Measurements from ENCODE around the gene PFN3.
"Not testable (repeated sequence)": the region's sequence is repeated elsewhere in the genome, so short reads cannot be mapped to it uniquely, and the experiment has no call there.

PFN3 gene

DNA sequence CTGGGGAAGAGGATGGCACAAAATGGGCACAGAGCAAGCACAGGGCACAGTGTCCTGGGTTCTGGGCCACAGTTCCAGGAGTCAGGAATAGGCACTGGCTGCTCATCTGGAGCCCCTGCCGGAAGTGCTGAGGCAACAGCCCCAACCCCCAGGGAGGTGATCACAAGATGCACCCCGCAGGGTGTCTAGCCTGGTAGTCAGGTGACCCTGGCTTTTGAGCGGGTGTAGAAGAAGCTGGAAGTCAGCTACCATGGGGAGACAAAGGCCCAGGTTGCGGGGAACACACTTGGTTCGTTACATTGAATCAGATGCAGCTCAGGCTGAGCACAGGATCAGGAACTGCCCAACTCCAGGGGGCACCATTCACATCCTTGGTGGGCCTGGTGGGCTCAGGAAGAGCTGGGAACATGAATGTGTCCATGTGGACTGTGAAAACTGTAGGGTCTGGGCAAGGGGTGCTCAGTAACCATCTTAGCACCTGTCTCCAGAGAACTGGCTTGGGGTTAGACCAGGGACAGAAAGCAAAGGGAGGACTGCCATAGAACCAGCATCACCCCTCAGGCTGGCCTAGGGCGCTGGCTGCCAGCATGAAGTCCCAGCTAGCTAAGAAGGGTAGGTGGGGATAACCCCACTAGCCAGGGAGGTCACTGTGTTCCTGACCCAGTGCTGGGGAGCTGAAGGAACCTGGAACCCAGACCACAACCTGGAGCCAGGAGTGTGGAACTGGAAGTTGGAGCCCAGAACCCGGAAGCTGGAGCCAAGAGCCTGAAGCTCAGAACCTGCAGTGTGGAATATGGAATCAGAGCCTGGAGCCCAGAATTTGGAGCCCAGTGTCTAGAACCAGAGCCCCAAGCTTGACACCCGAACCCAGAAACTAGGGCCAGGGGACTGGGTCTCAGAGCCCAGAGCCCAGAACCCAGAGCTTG is 22.3 kb downstream of the PFN3 start:
- TF ChIP-seq, protein P1, sequence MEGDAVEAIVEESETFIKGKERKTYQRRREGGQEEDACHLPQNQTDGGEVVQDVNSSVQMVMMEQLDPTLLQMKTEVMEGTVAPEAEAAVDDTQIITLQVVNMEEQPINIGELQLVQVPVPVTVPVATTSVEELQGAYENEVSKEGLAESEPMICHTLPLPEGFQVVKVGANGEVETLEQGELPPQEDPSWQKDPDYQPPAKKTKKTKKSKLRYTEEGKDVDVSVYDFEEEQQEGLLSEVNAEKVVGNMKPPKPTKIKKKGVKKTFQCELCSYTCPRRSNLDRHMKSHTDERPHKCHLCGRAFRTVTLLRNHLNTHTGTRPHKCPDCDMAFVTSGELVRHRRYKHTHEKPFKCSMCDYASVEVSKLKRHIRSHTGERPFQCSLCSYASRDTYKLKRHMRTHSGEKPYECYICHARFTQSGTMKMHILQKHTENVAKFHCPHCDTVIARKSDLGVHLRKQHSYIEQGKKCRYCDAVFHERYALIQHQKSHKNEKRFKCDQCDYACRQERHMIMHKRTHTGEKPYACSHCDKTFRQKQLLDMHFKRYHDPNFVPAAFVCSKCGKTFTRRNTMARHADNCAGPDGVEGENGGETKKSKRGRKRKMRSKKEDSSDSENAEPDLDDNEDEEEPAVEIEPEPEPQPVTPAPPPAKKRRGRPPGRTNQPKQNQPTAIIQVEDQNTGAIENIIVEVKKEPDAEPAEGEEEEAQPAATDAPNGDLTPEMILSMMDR (IDR thresholded peaks at IDR 0.05; ENCODE audit: low read depth, low read length, missing control alignments) = no peak
- no peak for DNase-seq (ENCODE audit: low read depth)
- H3K4me3 ChIP-seq (ENCODE audit: low read depth, low read length) = no peak overlapping the region

DNA sequence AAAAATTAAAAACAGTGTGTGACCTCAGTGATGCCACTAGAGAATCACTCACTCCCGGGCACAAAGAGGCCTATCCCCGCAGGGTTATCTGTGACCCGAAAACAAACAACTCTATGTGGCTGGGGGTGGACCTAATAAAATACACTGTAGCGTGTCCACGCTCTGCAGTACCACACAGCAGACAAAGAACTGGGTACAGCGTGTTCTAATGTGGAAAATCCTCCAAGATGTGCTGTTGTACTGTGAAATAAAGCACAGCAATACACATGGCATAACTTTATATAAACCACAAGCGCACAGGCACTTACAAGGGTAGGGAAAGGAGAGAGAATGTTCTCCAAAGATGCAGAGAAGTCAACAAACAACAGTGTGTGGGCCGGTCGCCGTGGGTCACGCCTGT is 24.4 kb downstream of the PFN3 start:
- H3K4me3 ChIP-seq (ENCODE audit: low read depth, low read length) = no peak overlapping the region
- DNase-seq (ENCODE audit: low read depth) = no peak
- TF ChIP-seq, protein P1 (IDR thresholded peaks at IDR 0.05; ENCODE audit: low read depth, low read length, missing control alignments) = no peak

DNA sequence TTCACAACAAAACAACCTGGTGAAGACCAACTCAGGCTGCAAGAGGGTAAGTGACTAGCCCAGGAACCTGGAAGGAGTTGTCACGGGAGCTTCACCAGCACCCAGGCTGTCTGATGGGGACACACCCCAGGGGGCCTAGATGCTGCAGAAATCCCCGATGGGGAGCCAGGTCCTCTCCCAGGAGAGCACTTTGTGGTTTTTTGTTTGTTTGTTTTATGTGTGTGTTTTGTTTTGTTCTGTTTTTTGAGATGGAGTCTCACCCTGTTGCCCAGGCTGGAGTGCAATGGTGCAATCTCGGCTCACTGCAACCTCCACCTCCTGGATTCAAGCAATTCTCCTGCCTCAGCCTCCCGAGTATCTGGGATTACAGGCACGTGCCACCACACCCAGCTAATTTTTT is 24.9 kb downstream of the PFN3 start:
- DNase-seq (ENCODE audit: low read depth) = not testable (repeated sequence)

DNA sequence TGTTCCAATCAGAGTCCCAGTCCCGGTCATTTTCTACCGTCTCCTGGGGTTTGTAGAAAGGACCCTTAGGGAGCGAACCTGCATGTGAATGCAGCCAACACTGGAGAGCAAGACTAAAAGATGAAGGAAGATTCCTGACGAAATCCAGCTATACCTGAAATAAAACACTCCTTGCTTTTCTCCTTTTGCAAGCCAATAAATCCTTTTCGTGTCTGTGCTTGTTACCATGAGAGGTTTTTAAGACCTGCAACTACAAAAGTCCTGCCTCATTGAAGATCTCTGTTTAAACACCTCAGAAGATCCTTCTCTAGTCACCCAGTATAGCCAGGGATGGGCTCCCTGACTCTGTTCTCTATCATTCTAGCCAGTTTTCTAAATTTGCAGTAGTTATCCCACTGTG is 26.2 kb downstream of the PFN3 start:
- TF ChIP-seq, protein P1 (IDR thresholded peaks at IDR 0.05; ENCODE audit: low read depth, low read length, missing control alignments) = no peak
- DNase-seq (ENCODE audit: low read depth) = no peak
- H3K4me3 ChIP-seq (ENCODE audit: low read depth, low read length) = no peak overlapping the region

More for the DNA sequence above, 24.9 kb downstream of the PFN3 start:
- not testable (repeated sequence) for H3K4me3 ChIP-seq (ENCODE audit: low read depth, low read length)

DNA sequence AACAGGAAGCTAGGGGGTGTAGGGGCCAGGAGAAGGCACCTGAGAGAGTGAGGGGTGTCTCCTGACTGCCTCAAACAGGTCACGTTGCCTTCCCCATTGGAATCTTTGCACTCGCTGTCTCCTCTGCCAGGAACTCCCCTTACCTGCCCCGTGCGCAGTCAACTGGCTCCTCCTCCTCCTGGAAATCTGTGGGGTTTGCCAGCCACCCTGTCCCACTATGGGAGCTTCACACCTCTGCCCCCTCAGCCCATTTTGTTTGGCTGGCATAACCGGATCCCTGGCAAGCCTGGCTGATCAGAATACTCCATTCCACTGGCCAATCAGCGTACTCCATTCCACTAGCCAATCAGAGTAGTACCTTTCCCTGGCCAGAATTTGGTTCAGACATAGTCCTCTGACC is 26.7 kb downstream of the PFN3 start:
- H3K4me3 ChIP-seq (ENCODE audit: low read depth, low read length) = no peak overlapping the region
- TF ChIP-seq, protein P1 (IDR thresholded peaks at IDR 0.05; ENCODE audit: low read depth, low read length, missing control alignments) = no peak
- no peak for DNase-seq (ENCODE audit: low read depth)

DNA sequence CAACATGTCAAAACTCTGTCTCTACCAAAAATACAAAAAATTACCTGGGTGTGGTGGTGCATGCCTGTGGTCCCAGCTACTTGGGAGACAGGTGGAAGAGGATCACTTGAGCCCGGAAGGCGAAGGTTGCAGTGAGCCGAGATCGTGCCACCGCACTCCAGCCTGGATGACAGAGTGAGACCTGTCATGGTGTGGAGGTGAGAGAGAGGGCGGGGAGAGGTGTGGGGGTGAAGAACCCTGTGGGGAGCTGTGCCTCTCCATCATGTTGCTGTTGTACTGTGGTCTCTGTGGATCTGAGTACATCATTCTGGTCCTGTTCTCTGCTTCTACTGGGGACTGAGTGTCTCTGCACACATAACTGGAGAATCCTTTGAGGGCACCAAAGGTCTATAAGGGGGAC is 27.6 kb downstream of the PFN3 start:
- no peak for DNase-seq (ENCODE audit: low read depth)
- H3K4me3 ChIP-seq (ENCODE audit: low read depth, low read length) = no peak overlapping the region
- TF ChIP-seq, protein P1 (IDR thresholded peaks at IDR 0.05; ENCODE audit: low read depth, low read length, missing control alignments) = no peak

DNA sequence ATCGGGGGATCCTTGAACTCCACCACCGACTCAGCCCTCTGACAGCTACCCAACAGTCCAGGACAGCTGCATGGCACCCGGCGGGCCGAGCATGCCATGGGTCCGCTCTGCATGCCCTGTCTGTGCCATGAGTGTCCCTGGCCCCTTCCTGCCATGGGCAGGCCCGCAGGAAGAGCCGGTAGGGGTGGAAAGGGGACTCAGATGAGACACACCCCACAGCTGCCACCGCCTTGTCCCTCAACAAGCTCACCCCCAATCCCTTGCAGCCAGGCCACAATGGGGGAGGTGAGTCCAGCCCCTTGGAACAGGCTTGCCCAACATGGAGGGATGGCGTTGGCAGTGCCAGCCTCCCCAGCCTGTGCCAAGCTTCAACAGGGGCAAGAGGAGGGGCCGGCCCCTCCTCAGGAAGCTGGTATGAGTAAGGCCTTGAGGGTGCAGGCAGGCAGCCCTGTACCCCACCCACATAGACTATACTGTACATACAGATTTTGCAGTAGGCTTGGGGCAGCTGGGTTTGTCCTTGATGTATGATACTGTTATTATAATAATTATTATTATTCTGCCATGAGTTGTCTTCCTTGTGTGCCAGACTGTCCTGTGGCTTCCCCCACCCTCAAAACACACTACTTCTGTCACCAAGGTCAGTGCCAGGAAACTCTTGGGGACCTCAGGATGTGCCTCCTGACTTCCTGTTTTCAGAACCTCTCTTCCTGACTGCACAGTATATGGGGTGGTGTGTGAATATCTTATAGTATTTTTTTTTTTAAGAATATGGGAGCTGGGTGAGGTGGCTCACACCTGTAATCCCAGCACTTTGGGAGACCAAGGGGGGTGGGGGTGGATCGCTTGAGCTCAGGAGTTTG is 28.2 kb downstream of the PFN3 start:
- DNase-seq (ENCODE audit: low read depth) = no peak
- TF ChIP-seq, protein P1 (IDR thresholded peaks at IDR 0.05; ENCODE audit: low read depth, low read length, missing control alignments) = no peak
- H3K4me3 ChIP-seq (ENCODE audit: low read depth, low read length) = no peak overlapping the region
